Measurements from ENCODE around the gene MTG2.

GRCh38 chr20:62168890-62169435 is 13.9 kb upstream of the MTG2 start:
- TF ChIP-seq CTCF (IDR thresholded peaks at IDR 0.05; ENCODE audit: low read depth, low read length): no peak
- no peak for TF ChIP-seq EZH2phosphoT487 (IDR thresholded peaks at IDR 0.05; ENCODE audit: low read depth)
